Brain microvascular endothelial cell (primary cell): ENCODE results near the gene PIWIL4.

Experiments used
- DNase-seq: peaks from one replicate; pipeline ENCODE4 v3.0.0-alpha.2; 2020
- H3K27ac ChIP-seq: fragments of 250-450 bp; sonication (Bioruptor Pico); 2 replicates; pipeline ENCODE4 v1.5.1; 2020; ENCODE audit warnings: mild to moderate bottlenecking, moderate library complexity
- H3K27me3 ChIP-seq: fragments of 250-450 bp; sonication (Bioruptor Pico); replicated peaks from 2 replicates; pipeline ENCODE4 v1.5.1; 2020; ENCODE audit warnings: mild to moderate bottlenecking
- H3K36me3 ChIP-seq: fragments of 250-450 bp; sonication (Bioruptor Pico); replicated peaks from 2 replicates; pipeline ENCODE4 v1.5.1; 2020; ENCODE audit warnings: mild to moderate bottlenecking
- H3K4me3 ChIP-seq: 2 replicates; pipeline ENCODE4 v1.5.1; 2011; ENCODE audit warnings: low read depth, mild to moderate bottlenecking, control low read depth, low read length, moderate library complexity
- in situ Hi-C: cut with HindIII; loops from 2 replicates; pipeline ENCODE4 v1.10.0; 2017; ENCODE audit warnings: low sequenced_read_pairs, low pct_ligation_motif_present
- TF ChIP-seq, protein P1 (sequence below): IDR thresholded peaks from 2 replicates; pipeline ENCODE4 v1.5.1; 2011; ENCODE audit warnings: low read depth, mild to moderate bottlenecking, moderate library complexity, low read length, control low read depth, inconsistent platforms; ENCODE audit errors: missing control alignments

PIWIL4 gene

DNA sequence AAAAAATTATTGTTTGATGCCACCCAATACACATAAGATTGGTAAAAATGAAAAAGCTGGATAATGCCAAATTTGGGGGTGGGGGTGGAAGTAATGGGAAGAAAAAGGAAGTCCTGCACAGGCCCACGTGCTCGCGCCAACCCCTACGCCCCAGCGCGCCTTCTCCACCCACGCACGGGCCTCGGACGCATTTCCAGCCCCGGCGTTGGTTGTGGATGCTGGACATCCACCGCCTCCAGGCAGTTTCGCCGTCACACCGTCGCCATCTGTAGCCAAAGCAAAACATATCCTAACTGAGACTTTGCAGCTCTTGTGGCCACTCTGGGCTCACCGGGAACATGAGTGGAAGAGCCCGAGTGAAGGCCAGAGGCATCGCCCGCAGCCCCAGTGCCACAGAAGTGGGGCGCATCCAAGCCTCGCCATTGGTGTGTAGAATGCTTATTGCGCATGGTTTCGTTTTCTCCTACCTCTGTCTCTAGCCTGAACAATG, at the start of gene PIWIL4:
PIWIL4 (plus strand) TSS at position 188 of the 490 bp plus-strand sequence; CDS start at position 339, 151 bp downstream.
- Histone ChIP-seq H3K4me3 (no peak within 1 kb of the TSS), H3K27me3 (no peaks in the 10 kb centered on the region), H3K36me3 (no peaks in the 10 kb centered on the region), H3K27ac (no peak within 1 kb of the TSS)
- TF ChIP-seq, protein P1, sequence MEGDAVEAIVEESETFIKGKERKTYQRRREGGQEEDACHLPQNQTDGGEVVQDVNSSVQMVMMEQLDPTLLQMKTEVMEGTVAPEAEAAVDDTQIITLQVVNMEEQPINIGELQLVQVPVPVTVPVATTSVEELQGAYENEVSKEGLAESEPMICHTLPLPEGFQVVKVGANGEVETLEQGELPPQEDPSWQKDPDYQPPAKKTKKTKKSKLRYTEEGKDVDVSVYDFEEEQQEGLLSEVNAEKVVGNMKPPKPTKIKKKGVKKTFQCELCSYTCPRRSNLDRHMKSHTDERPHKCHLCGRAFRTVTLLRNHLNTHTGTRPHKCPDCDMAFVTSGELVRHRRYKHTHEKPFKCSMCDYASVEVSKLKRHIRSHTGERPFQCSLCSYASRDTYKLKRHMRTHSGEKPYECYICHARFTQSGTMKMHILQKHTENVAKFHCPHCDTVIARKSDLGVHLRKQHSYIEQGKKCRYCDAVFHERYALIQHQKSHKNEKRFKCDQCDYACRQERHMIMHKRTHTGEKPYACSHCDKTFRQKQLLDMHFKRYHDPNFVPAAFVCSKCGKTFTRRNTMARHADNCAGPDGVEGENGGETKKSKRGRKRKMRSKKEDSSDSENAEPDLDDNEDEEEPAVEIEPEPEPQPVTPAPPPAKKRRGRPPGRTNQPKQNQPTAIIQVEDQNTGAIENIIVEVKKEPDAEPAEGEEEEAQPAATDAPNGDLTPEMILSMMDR, result no peak
- no peak for DNase-seq
- in situ Hi-C loops, result no loop called here

DNA sequence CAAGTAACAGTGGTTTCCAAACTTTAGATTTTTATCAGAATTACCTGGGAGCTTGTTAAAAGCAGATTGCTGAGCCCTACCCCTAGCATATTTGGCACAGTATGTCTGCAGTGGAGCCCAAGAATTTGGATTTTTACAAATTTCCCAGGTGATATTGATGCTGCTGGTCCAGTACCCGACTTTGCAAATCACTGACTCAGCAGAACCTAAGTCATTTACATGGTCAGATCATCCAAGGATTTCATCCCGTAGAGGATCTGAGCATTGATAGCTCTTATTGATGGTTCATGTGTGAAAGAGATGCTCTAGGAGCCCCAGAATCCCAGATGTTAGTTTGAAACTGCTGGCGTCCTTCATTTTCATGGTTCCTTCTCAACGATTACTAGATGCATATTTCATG, 48.9 kb upstream of the PIWIL4 start:
- no peak overlapping the region for H3K4me3 ChIP-seq
- no peaks in the 10 kb centered on the region for H3K27me3 ChIP-seq
- H3K27ac ChIP-seq, result no peak overlapping the region
- TF ChIP-seq, protein P1, result no peak
- H3K36me3 ChIP-seq, result no peaks in the 10 kb centered on the region
- DNase-seq, result no peak
- in situ Hi-C loops, result no loop called here

DNA sequence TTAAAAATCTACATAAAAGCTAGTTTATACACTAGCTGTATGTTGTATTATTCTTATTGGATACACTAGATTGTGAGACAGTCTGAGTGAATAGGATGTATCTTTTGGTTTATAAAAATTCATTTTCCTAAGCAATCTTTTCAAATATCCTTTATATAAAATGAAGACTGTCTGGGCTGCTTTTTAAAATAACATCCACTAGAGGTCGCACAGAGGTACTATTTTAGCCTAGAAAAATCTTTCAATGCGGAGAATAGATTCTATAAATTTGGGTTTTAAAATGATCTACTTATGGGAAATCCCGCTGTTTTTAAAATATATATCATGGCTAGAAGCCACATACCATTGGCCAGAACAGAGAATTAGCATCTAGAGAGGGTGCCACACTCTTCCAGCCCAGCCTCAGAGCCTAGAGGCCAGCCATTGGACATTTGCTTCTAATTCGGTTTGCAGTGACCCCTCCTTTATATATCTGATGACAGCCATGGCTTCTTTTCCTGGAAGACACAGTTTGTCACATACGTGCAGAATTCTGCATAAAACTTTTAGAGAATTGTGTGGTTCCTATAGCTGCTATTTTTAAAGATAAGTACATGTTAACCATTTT, 47.6 kb upstream of the PIWIL4 start:
- Histone ChIP-seq H3K27me3 (no peaks in the 10 kb centered on the region), H3K27ac (no peak overlapping the region), H3K4me3 (no peak overlapping the region), H3K36me3 (no peaks in the 10 kb centered on the region)
- DNase-seq, result peak; percentile 42
- TF ChIP-seq, protein P1, result peak; percentile 54
- in situ Hi-C loops, result no loop called here

DNA sequence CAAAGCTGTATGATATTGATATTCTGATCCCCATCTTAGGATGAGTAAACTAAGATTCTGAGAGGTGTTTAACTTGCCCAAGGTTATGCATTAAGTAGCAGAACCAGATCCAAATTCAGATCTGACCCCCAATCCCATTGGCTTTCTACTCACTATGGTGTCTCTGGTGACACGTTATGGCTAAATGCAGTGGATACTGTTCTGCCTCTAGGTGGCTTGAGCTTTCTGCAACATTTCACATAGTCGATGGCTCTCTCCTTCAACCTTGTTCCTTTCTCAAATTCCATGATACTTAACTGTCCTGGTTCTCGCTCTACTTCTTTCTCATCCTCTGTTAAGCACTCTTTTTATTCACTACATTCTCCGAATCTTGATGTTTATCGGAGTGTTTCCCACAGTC, 45.5 kb upstream of the PIWIL4 start:
- Histone ChIP-seq H3K27ac (no peak overlapping the region), H3K4me3 (no peak overlapping the region), H3K27me3 (no peaks in the 10 kb centered on the region), H3K36me3 (no peaks in the 10 kb centered on the region)
- TF ChIP-seq, protein P1, result peak; percentile 73
- peak; percentile 29 for DNase-seq
- in situ Hi-C loops, result no loop called here

DNA sequence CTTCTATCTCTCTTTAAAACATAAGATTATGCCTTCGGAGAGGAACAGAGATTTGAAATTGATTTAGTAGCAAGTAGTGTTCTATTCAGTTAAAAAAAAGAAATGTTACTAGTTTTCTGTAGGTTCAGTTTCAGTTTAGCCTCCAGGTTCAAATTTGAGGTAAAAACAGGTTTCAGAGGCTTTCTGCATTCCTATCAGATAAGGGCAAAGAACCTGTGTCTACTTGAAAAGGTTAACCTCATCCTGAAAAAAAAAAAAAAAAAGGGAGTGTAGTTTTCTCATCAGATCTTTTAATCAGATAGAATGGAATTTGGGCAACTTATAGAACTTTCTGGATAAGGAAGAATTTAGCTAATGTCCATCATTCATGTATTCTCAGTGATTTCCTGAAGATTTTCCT, 42.8 kb upstream of the PIWIL4 start:
- no peaks in the 10 kb centered on the region for H3K36me3 ChIP-seq
- TF ChIP-seq, protein P1, result no peak
- H3K4me3 ChIP-seq, result no peak overlapping the region
- in situ Hi-C loops, result no loop called here
- no peaks in the 10 kb centered on the region for H3K27me3 ChIP-seq
- H3K27ac ChIP-seq, result no peak overlapping the region
- no peak for DNase-seq
